ENCODE results near the gene RNLS.

DNA sequence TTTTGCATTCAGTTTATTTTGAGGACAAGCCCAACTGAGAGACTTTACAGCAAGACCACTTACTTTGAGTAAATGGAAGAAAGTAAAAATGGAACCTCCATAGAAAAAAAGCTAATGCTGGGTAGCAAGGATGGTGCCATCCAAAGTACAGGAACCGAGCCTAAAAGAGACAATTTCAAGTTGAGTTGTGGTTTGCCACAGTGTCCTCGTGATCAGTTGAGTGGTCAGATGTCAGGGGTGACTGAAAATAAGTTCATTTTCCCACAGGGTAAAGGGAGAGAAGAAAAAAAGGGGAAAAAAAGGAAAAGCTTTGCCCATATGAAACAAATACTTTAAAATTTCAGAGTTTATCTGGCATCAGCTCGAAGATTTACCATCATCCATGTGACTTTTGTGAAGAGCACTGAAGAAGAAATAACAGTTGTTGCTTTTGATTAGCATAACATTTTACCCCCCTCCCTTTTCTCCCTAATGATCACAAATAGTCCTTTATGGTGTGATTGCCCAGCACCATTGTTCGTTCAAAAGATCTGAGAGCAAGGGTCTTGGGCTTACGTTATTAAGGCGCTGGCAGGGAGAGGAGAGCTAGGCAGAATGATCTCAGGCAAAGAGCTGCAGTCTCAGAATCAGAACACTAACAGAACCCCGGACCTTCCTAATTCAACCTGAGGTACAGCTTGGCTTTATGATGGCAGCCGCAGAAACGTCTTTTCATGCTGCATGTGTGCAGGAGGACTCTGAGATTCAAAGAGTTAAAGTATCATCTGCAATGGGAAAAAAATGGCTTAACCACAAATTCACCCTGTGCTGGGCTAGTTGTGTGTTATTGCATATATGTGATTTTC, 338.1 kb downstream of the RNLS start:
- TF ChIP-seq CTCF (IDR thresholded peaks at IDR 0.05) (no peak), POLR2A (IDR thresholded peaks at IDR 0.05) (no peak)

Measured in thyroid gland (tissue), 4 donors.